Medulla oblongata (tissue), 1 donor: Measurements from ENCODE around the gene COL1A1.

Source experiments
- DNase-seq: peaks from one replicate; pipeline ENCODE4 v3.0.0-alpha.2; 2015; ENCODE audit errors: extremely low spot score

COL1A1 gene

DNA sequence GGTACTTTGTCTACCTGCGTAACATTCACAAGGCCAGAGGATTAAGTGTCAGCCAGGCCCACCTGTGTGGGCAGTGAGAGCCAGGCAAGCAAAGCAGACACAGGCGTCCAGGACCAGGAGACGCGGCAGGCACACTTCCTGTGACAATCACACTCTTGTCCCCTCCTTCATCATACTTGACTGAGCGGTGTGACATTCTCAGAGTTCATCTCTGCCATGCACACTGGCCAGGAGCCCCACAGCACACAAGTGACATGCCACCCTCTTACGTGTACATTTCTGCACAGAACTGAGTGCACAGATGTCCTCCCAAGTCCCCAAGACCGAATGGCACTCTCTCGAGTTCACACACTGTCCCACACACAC lies 59.7 kb downstream of the COL1A1 start:
- DNase-seq, result no peak

DNA sequence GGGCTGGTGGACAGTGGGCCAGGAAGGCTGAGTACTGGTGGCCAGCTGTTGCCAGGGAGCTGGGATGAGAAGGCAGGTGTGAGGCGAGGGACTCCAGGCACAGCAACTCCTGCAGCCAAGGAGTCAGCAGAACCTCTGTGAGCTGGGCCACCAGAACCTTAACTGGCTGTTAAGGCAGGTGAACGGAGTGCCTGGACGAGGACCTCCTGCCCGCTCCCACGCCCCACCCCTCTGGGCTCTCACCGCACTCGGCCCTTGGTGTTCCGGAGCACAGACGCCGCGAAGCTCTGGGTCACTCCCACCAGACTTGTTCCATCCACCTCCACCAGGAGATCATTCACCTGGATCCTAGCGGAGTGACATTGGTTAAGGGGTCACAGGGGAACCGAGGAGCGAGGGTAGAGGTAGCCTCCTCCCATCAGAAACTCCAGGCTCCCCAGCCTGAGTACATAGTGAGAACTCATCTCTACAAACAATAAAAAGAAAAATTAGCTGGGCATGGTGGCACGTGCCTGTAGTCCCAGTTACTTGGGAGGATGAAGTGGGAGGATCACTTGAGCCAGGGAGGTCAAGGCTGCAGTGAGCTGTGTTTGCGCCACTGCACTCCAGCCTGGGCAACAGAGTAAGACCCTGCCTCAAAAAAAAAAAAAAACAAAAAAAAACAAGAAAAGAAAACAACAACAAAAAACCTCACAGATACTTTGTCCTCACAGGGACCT lies 60.2 kb downstream of the COL1A1 start:
- DNase-seq, result no peak

DNA sequence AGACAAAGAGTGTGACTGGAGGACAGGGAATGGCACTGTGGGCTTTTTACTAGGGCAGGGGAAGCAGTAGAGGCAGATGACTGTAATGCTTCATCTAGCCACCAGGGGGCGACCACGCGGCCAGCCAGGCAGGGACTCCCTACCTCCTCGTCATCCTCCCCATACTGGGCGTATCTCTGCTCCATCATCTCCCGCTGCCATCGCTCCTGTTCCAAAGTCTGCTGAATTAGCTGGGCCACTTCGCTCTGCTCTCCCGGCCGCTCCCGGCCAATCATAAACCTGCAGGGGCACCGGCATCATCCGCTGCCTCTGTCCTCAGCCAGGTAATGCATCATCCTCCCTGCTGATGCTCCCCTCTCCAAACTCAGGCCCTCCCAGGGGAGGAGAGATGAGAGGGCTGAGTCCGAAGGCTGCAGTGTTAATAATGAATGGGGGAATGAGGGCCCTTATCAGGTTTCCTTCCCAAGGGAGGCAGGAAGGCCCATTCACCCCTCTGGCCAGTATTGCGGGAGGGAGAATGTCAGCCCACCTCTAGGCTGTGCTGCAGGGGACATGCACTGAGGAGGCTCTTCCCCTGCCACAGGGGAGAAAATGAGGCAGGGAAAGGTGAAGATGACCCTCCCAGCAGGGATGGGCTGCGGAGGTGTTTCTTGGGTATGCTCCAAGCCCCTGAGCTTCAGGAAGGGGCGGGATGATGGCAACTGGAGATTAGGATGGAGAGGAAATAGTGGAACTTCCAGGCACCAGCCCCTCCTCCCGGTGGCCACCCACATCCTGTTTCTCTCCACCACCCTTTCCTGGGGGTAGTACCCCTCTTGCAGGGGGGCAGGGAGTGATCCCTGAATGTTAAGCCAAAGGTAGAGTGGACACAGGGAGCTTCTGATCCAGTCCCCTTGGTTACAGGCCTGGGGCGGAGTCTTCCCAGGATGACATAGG lies 61.2 kb downstream of the COL1A1 start:
- peak; percentile 55 for DNase-seq

DNA sequence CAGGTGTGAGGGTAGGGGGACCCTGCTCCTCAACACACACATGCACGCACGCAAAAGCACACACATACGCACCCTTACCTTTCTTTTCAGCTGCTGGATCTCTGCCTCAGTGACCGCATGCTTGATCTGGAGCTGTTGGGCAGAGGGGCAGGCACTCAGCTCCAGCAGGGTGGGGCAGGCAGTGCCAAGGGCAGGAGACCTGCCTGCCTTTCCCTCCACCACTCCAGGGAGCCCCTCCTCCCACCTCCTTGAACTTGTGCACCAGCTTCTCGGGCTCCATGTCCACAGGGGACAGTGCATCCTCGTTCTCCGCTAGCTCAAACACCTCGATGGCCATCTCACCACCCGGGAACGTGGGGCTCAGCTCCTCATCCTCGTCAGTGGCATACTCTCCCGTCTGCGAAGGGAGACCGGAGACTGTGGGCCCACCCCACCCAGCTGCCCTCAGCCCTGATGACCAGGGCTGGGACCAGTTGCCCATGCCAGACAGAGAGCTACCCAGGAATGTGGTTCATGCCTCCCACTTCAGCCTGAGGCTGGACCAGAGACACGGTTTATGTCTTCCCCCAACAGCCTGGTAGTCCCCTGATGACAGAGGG lies 62.1 kb downstream of the COL1A1 start:
- DNase-seq, result no peak

DNA sequence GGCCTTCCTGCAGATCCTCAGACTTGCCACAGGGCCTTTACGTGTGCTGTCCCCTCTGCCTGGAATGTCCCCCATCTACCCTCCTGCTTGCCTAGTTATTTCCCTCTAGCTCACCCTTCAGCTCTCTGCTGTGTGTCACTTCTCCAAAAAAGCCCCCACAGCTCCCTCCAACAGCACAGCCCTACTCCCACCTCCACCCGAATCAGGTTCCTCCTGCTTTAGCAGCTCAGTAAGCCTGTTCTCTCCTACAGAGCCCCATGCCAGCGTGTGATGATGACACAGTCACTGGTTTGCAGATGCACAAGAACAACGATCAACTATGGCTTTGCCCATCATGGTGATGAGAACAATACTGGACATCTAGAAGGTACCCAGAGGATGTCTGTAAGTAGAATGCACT lies 64.4 kb downstream of the COL1A1 start:
- no peak for DNase-seq

GRCh38 chr17:50136096-50136687 lies 65.2 kb downstream of the COL1A1 start:
- no peak for DNase-seq

- DNase-seq, result no peak
Measured at GRCh38 chr17:50135316-50136095, 65.9 kb downstream of the COL1A1 start.

DNA sequence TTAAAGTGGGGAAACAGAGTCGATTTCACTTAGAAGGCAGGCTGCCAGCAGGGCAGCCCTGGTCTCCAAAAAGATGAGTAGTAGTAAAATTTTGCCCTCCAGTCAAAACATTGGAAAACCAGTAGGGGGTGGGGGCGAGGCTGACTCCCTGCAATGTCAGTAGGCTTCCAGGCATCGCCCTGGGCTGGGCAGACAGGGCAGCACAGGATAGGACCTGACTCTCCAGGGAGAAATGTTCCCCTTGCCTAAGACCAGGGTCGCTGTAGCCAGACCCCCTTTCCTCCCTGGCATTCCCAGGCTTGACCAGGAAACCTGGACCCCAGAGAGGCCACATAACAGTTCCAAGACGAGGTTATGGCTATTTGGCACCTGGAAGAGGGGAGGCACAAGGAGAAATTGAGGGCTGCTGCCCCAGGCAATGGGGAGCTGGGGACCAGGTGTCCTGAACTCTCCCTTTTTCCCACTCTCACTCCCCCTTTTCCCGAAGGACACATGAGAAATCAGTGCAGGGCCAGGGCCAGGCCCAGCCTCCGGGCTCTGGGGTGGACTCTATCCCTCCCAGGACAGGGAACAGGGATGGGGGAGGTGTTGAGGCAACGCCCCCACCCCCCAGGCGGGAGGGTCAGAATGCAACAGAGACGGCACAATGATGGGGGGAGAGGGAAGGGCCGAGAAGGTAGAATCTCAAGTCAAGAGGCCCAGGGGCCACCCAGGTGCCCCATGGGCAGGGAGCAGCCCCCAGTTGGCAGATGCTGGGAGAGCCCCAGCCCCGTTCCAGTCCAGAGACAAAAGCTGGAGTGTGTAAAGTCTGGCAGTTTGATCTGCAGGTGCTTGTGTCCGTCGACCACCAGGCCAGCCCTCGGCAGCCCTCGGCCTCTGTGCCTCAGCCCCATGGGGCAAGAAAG lies 67.0 kb downstream of the COL1A1 start:
- DNase-seq, result no peak

DNA sequence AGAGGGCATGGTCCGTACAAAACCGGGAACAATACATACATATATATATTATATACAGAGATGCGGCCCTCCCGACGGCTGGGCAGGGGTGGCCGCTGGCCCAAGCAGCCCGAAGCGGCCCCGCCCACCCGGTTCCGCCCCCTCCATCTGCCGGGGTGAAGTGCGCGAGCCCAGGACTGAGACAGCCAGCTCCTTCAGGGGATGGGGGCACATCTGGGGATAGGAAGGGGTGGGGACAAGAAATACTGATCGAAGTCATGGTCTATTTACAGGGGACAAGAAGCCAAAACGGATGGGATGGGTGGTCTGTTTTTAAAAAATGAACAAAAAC lies 67.7 kb downstream of the COL1A1 start:
- no peak for DNase-seq
